HepG2 (cell line): ENCODE results near the gene EDAR. TPM values are rescaled to one million over a fixed set of nuclear protein-coding genes. Genes with fewer than 3 reads are reported as not detected.

ENCODE experiments used
- ATAC-seq: fragments of 200-7000 bp; cut with Tn5 transposase; 3 replicates; pipeline ENCODE4 v1.9.1; 2020; ENCODE audit warnings: mild to moderate bottlenecking, moderate library complexity
- BruUV-seq: library from RNA; stranded (reverse); fragments of 400-500 nt; replicated peaks from 2 replicates; lab custom pipeline; 2021; lab: Mats Ljungman, UMichigan
- CTCF ChIA-PET: fragments of 300-600 bp; formaldehyde crosslinking; extraction: SDS; loops from one replicate; lab custom pipeline; 2021; ENCODE audit warnings: low total read pairs, inconsistent platforms, low intra/inter-chr PET ratio; lab: Yijun Ruan, JAX
- POLR2A ChIA-PET: fragments of 350-600 bp; sonication (Branson Sonifier 250); formaldehyde crosslinking; loops from one replicate; lab custom pipeline; 2020; ENCODE audit warnings: antibody characterized with exemption, inconsistent platforms; lab: Yijun Ruan, JAX
- DNase-seq: peaks from one replicate; pipeline ENCODE4 v3.0.0-alpha.2; 2015; ENCODE audit warnings: low spot score
- FAIRE-seq: peaks from 3 replicates; lab custom pipeline; 2011; peaks lifted over from hg19 to GRCh38; lab: Jason Lieb, UNC
- H2AFZ ChIP-seq: one replicate; pipeline ENCODE4 v1.6.1; 2011; ENCODE audit warnings: low read length, inconsistent platforms
- H3K27ac ChIP-seq: fragments of 300-600 bp; 3 replicates; pipeline ENCODE4 v1.8.0; 2011; ENCODE audit warnings: mixed run types, mild to moderate bottlenecking, mixed read lengths, low read length, inconsistent platforms; ENCODE audit not compliant: insufficient read depth; ENCODE audit errors: extremely low read length
- H3K27me3 ChIP-seq, 2 experiments: fragments of 200-600 bp in 1 of 2; 2 replicates in 1 of 2; 3 replicates in 1 of 2; pipeline versions ENCODE4 v1.6.0 to v1.8.0; 2011; ENCODE audit warnings: low read length in 2 of 2, mild to moderate bottlenecking in 2 of 2, moderate library complexity in 2 of 2, inconsistent platforms in 1 of 2; ENCODE audit not compliant: insufficient read depth in 2 of 2, control insufficient read depth in 1 of 2
- H3K36me3 ChIP-seq, 2 experiments: fragments of 200-600 bp in 1 of 2; replicated peaks in 1 of 2; 2 replicates in 1 of 2; 3 replicates in 1 of 2; pipeline versions ENCODE4 v1.5.1 to v1.8.0; 2011; ENCODE audit warnings: low read length in 2 of 2, inconsistent platforms in 1 of 2; ENCODE audit not compliant: insufficient read depth in 2 of 2, control insufficient read depth in 1 of 2
- H3K4me1 ChIP-seq: 2 replicates; pipeline ENCODE4 v1.5.1; 2012; ENCODE audit warnings: low read length, inconsistent platforms; ENCODE audit not compliant: insufficient read depth
- H3K4me2 ChIP-seq: 2 replicates; pipeline ENCODE4 v1.6.0; 2011; ENCODE audit warnings: low read depth, low read length, inconsistent platforms
- H3K4me3 ChIP-seq, 3 experiments: fragments of 200-600 bp in 1 of 3; sonication (generic), shearing (Covaris generic) in 1 of 3; replicated peaks in 1 of 3; 2 replicates each; pipeline ENCODE4 v1.5.1; 2011 to 2016; ENCODE audit warnings: low read length in 3 of 3, inconsistent platforms in 2 of 3, low read depth in 2 of 3, mild to moderate bottlenecking in 2 of 3, control low read depth in 1 of 3, mixed read lengths in 1 of 3; ENCODE audit not compliant: insufficient read depth in 1 of 3
- H3K79me2 ChIP-seq: one replicate; pipeline ENCODE4 v1.6.1; 2011; ENCODE audit warnings: low read length, inconsistent platforms; ENCODE audit not compliant: insufficient read depth
- H3K9ac ChIP-seq: 2 replicates; pipeline ENCODE4 v1.6.0; 2011; ENCODE audit warnings: mild to moderate bottlenecking, low read depth, low read length, inconsistent platforms; ENCODE audit not compliant: insufficient read depth
- H3K9me3 ChIP-seq: 2 replicates; pipeline ENCODE4 v1.5.1; 2012; ENCODE audit warnings: mild to moderate bottlenecking, low read length
- H4K20me1 ChIP-seq: 2 replicates; pipeline ENCODE4 v1.6.0; 2011; ENCODE audit warnings: inconsistent platforms, mild to moderate bottlenecking, low read length, moderate library complexity; ENCODE audit not compliant: insufficient read depth
- BCLAF1 ChIP-seq: fragments of 450-650 bp; IDR thresholded peaks from 2 replicates; pipeline ENCODE4 v1.6.1; 2017; ENCODE audit warnings: mild to moderate bottlenecking
- PITX1 ChIP-seq: sonication (generic); formaldehyde crosslinking; IDR thresholded peaks from 2 replicates; pipeline ENCODE4 v1.5.1; 2020; ENCODE audit warnings: mild to moderate bottlenecking, missing genetic modification reagents
- TBX2 ChIP-seq: sonication (generic); formaldehyde crosslinking; IDR thresholded peaks from 2 replicates; pipeline ENCODE4 v1.5.0; 2020; ENCODE audit warnings: missing genetic modification reagents, mild to moderate bottlenecking, borderline replicate concordance
- TRIM24 ChIP-seq: sonication (generic); formaldehyde crosslinking; IDR thresholded peaks from 2 replicates; pipeline ENCODE4 v1.8.0; 2022; ENCODE audit warnings: mild to moderate bottlenecking, missing genetic modification reagents
- ZNF251 ChIP-seq: sonication (generic); formaldehyde crosslinking; IDR thresholded peaks from 2 replicates; pipeline ENCODE4 v1.9.0; 2021; ENCODE audit warnings: mild to moderate bottlenecking, missing genetic modification reagents
- ZNF326 ChIP-seq: sonication (generic); formaldehyde crosslinking; IDR thresholded peaks from 2 replicates; pipeline ENCODE4 v1.4.0; 2020; ENCODE audit warnings: missing genetic modification reagents, borderline replicate concordance
- ZNF589 ChIP-seq: sonication (generic); formaldehyde crosslinking; conservative IDR thresholded peaks from 2 replicates; pipeline ENCODE4 v1.8.0; 2022; ENCODE audit warnings: mild to moderate bottlenecking, moderate library complexity, missing genetic modification reagents
- ZNF597 ChIP-seq: sonication (generic); formaldehyde crosslinking; IDR thresholded peaks from 2 replicates; pipeline ENCODE4 v1.5.0; 2020; ENCODE audit warnings: missing genetic modification reagents
- ZNF691 ChIP-seq: sonication (generic); formaldehyde crosslinking; IDR thresholded peaks from 2 replicates; pipeline ENCODE4 v1.4.0; 2020; ENCODE audit warnings: missing genetic modification reagents, low read depth, mild to moderate bottlenecking, borderline replicate concordance
- ZNF703 ChIP-seq: sonication (generic); formaldehyde crosslinking; IDR thresholded peaks from 2 replicates; pipeline ENCODE4 v1.5.1; 2020; ENCODE audit warnings: missing genetic modification reagents, mild to moderate bottlenecking, moderate library complexity, borderline replicate concordance
- WGBS: methylation state at CpG from one replicate; pipeline ENCODE4 v1.1.6; 2017; ENCODE audit warnings: low lambda C conversion rate; 5-methylcytosine and 5-hydroxymethylcytosine counted together
- in situ Hi-C: cut with HindIII; loops from 2 replicates; pipeline ENCODE4 v1.10.0; 2017; ENCODE audit warnings: low pct_unique_long_range_greater_than_20kb; ENCODE audit not compliant: extremely low pct_ligation_motif_present
- intact Hi-C: fragments of 100-400 bp; cut with micrococcal nuclease; formaldehyde crosslinking; loops from one replicate; pipeline ENCODE4 v1.10.0; 2022; ENCODE audit not compliant: unreplicated experiment
- polyA plus RNA-seq, 8 experiments: library from polyadenylated mRNA; depleted of rRNA in 3 of 8; stranded (reverse) in 7 of 8; unstranded in 1 of 8; fragments of >200 nt; fragmentation: Illumina TruSeq in 4 of 8; extraction: Trizol in 4 of 8; gene quantifications; 2 replicates each; pipeline versions ENCODE4 v1.2.1 to v1.2.3, GENCODE V29; 2011 to 2016; ENCODE audit warnings: low read depth in 4 of 8, missing spikeins in 1 of 8, mixed read lengths in 1 of 8; ENCODE audit not compliant: insufficient read depth in 1 of 8
- total RNA-seq, 5 experiments: library from RNA; depleted of rRNA; stranded (reverse); fragments of >200 nt; fragmentation: Illumina TruSeq; extraction: Trizol; gene quantifications; 2 replicates each; pipeline ENCODE4 v1.2.3, GENCODE V29; 2016; ENCODE audit warnings: low read depth in 1 of 5
- TF ChIP-seq, protein P1 (sequence below): IDR thresholded peaks from 2 replicates; pipeline ENCODE4 v1.6.1; 2016; ENCODE audit warnings: low read depth, borderline replicate concordance
- TF ChIP-seq, protein P2 (sequence below): IDR thresholded peaks from 2 replicates; pipeline ENCODE4 v1.6.1; 2018; ENCODE audit warnings: missing genetic modification reagents, mild to moderate bottlenecking, missing compliant biosample characterization

The EDAR gene
- total and polyA plus RNA-seq, 2 of the 13 experiments (the other 11 are each of a cell fraction or from before 2014, with no cell fraction given): not detected

- no peak for FAIRE-seq
- no peak overlapping the region for H3K4me2 ChIP-seq
- H3K9me3 ChIP-seq: peaks cover 23% of the 10 kb centered on the region
- intact Hi-C loops: no loop called here
- no TSS peak for BruUV-seq
- in situ Hi-C loops: no loop called here
- H4K20me1 ChIP-seq: no peaks in the 10 kb centered on the region
- no peaks in the 10 kb centered on the region for H3K36me3 ChIP-seq
- no peak overlapping the region for H3K4me3 ChIP-seq
- H3K9ac ChIP-seq: no peak overlapping the region
- peaks cover 9% of the 10 kb centered on the region for H3K4me1 ChIP-seq
- no peak for TF ChIP-seq ZNF597 (CRISPR knock-in tag)
- no peak overlapping the region for H3K27ac ChIP-seq
- 56% methylated on average over 6 of the region's 6 CpGs for WGBS
- no peaks in the 10 kb centered on the region for H3K79me2 ChIP-seq
- no peak for ATAC-seq
- POLR2A ChIA-PET: no interaction called here
- CTCF ChIA-PET: no interaction called here
- no peak overlapping the region for H2AFZ ChIP-seq
- no peak for DNase-seq
- H3K27me3 ChIP-seq: peaks cover 0 to 6% of the 10 kb centered on the region in 2 experiments; a peak in 1 of 5 replicates
These were observed 45.3 kb downstream of the EDAR start for GRCh38 chr2:108943751-108944150.

GRCh38 chr2:108942888-108943287 is 46.1 kb downstream of the EDAR start:
- ATAC-seq: no peak
- Histone ChIP-seq H3K27me3 (peaks cover 0 to 6% of the 10 kb centered on the region in 2 experiments; a peak in 1 of 5 replicates), H3K9ac (no peak overlapping the region), H3K4me3 (no peak overlapping the region), H3K4me1 (peaks cover 9% of the 10 kb centered on the region), H3K4me2 (no peak overlapping the region), H4K20me1 (no peaks in the 10 kb centered on the region), H3K79me2 (no peaks in the 10 kb centered on the region)
- POLR2A ChIA-PET: no interaction called here
- TF ChIP-seq, protein P1, sequence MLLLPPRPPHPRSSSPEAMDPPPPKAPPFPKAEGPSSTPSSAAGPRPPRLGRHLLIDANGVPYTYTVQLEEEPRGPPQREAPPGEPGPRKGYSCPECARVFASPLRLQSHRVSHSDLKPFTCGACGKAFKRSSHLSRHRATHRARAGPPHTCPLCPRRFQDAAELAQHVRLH: no peak
- no peak for TF ChIP-seq TRIM24 (CRISPR knock-in tag)
- TF ChIP-seq ZNF589 (CRISPR knock-in tag): no peak
- TF ChIP-seq BCLAF1: no peak
- TF ChIP-seq, protein P2, sequence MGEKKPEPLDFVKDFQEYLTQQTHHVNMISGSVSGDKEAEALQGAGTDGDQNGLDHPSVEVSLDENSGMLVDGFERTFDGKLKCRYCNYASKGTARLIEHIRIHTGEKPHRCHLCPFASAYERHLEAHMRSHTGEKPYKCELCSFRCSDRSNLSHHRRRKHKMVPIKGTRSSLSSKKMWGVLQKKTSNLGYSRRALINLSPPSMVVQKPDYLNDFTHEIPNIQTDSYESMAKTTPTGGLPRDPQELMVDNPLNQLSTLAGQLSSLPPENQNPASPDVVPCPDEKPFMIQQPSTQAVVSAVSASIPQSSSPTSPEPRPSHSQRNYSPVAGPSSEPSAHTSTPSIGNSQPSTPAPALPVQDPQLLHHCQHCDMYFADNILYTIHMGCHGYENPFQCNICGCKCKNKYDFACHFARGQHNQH: no peak
- no peak for TF ChIP-seq ZNF691
- no peak for TF ChIP-seq TBX2 (CRISPR knock-in tag)
- no peak for TF ChIP-seq ZNF703 (CRISPR knock-in tag)
- no peak for TF ChIP-seq ZNF326 (CRISPR knock-in tag)
- TF ChIP-seq ZNF251 (CRISPR knock-in tag): no peak
- TF ChIP-seq PITX1 (CRISPR knock-in tag): no peak
- TF ChIP-seq, all 625 proteins: peak for 0
- no TSS peak for BruUV-seq
- intact Hi-C loops (no loop called here), in situ Hi-C loops (no loop called here)
- FAIRE-seq: no peak
- peaks cover 23% of the 10 kb centered on the region for H3K9me3 ChIP-seq
- DNase-seq: no peak
- H2AFZ ChIP-seq: no peak overlapping the region
- 67% methylated on average over 15 of the region's 15 CpGs for WGBS
- CTCF ChIA-PET: no interaction called here
- no peaks in the 10 kb centered on the region for H3K36me3 ChIP-seq
- no peak overlapping the region for H3K27ac ChIP-seq
